MM.1S (cell line): ENCODE results near the gene EIF5B.
"Not testable (repeated sequence)": the region's sequence is repeated elsewhere in the genome, so short reads cannot be mapped to it uniquely, and the experiment has no call there.

Experiments used
- EZH2 ChIP-seq: fragments of 300-600 bp; sonication (generic); optimal IDR thresholded peaks from 2 replicates; pipeline ENCODE3; 2017; ENCODE audit warnings: low read depth, mild to moderate bottlenecking, antibody characterized with exemption, low read length, mixed read lengths
- TF ChIP-seq, protein P1 (sequence below): fragments of 300-600 bp; sonication (generic); IDR thresholded peaks from 2 replicates; pipeline ENCODE4 v1.5.1; 2016; ENCODE audit warnings: antibody characterized with exemption, low read length, mixed read lengths

- not testable (repeated sequence) for TF ChIP-seq EZH2
- TF ChIP-seq, protein P1, sequence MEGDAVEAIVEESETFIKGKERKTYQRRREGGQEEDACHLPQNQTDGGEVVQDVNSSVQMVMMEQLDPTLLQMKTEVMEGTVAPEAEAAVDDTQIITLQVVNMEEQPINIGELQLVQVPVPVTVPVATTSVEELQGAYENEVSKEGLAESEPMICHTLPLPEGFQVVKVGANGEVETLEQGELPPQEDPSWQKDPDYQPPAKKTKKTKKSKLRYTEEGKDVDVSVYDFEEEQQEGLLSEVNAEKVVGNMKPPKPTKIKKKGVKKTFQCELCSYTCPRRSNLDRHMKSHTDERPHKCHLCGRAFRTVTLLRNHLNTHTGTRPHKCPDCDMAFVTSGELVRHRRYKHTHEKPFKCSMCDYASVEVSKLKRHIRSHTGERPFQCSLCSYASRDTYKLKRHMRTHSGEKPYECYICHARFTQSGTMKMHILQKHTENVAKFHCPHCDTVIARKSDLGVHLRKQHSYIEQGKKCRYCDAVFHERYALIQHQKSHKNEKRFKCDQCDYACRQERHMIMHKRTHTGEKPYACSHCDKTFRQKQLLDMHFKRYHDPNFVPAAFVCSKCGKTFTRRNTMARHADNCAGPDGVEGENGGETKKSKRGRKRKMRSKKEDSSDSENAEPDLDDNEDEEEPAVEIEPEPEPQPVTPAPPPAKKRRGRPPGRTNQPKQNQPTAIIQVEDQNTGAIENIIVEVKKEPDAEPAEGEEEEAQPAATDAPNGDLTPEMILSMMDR: not testable (repeated sequence)
Observed at GRCh38 chr2:99345446-99345845, 8.3 kb downstream of the EIF5B start.
